Measurements from ENCODE around the gene KCNG1.

Gene KCNG1

DNA sequence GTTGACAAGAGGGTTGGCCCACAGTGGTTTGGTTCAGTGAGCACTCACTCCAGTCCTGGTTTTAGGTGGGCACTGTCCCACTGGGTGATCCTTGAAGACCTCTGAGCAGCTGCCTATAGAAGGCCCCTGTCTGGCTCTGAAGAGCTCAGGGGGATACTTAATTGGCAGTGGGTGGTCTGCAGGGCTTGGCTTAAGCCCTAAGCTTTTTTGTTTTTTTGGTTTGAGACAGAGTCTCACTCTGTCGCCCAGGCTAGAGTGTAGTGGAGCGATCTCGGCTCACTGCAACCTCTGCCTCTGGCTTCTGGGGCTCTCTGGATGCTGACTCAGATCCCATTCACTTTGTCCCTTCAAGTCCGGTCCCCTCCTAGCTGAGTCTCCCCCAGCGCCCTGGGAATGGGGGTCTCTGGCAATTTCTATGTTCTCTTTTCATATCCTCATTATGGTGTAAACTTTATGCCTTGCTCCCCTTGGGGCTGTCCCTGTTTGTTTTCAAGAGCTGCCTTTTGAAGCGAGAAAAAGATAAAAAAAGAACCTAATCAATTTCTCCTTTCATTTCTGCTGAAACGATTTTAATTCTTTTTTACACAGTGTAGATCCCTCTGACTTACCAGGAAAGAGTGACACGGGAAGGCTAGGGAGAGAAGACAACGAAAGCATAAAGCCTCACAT is 12.2 kb upstream of the KCNG1 start:
- no peak for DNase-seq

DNA sequence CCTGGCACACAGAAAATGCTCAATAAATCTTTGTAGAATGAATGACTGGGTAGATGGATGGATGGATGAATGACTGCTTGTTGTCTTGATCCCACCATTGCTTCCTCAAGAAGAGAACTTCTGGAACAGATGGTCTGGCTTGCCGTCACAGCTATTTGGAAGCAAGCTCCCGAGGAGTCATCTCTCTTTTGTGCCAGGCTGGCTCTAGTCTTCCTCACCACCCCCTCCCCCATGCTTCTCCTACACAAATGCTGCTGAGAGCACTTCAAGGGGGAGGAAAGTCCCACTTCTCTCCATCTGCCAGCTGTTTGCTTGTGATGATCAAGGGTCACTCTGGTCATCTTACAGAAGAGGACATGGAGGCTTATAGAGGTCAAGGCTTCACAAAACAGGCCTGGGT is 11.6 kb upstream of the KCNG1 start:
- no peak for DNase-seq

DNA sequence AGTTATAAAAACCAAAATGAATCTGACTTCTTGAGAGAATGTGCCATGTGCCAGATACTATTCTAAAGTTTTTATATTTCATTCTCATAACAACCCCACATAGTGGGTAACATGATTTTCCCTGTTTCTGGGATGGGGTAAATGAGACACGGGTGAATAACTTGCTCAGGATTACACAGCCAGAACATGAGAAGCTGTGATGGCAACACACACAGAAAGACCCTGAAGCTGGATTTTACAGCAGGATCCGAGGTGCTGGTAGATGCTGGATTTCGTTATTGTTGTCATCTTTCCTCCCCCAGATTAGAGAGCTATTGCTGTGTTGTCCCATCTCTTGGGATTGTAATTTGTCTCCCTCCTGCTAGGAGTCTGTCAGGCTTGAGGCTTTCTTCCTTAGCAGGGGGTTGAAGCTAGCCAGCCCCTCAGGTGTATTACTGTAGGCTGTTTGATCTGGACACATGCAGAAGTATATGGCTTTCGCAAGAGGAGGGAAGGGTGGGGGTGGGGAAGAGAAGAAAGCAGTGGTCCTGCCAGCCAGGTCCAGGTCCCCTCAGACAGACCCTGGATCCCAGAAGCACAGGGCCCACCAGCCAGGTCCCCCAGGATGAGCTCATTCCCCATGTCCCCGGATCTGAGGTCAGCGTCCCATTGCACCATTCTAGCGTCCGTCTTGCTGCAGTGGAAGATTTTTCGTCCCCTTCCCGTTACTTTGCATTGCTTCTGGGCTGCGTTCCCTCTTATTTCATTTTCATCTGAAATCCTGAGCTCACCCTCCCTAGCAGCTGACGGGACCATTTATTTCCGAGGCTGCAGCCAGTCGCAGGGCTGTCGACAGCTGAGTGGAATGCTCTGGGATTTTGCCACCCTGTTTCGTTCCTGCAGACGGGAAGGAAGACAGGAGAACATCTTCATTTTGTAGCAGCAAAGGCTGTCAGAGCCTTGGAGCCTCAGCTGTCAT is 7.3 kb upstream of the KCNG1 start:
- DNase-seq: no peak

DNA sequence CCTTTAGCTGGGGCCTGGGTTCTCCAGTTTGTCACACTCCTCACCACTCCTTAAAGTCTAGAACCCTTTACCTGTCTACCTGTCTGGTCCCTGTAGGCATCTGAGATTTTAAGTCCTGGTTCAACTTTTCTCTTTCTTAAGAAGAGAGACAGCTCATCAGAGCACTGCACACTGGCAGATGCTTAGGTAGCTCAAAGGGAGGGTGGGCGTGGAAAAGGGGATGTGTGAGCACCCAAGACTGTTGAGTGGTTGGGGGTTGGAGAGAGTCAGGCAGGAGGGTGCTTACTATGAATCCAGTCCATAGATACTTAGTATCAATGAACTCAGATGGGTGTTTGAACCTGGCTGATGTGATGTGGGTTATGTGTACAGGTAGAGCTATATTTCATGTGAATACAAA is 6.6 kb upstream of the KCNG1 start:
- DNase-seq: no peak

DNA sequence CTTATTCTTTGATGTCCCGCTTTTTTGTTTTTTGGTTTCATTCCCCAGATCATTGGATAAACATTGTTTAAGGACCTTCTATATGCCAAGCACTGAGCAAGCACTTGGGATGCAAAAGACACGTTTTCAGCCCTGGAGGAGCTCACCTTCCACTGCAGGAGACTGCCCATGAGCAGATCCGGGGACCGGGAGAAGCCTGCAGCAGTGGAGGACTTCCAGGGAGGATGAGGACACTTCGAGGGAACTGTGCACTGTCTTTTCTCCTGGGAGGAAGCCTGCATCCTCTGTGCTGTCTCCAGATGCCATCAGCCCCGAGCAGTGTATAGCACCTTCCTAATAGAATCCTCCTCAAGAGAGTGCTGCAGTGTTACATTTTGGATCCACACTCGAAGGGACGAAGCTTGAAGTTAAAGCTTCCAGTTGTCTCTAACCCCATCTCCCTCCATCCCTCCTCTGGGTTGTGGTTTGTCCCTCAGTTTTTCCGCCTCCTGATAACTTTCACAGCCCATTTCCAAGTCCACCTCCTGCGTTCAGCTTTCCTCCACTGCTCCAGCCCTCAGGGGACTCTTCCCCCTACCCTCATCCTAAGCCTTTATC is 5.8 kb upstream of the KCNG1 start:
- DNase-seq: no peak

DNA sequence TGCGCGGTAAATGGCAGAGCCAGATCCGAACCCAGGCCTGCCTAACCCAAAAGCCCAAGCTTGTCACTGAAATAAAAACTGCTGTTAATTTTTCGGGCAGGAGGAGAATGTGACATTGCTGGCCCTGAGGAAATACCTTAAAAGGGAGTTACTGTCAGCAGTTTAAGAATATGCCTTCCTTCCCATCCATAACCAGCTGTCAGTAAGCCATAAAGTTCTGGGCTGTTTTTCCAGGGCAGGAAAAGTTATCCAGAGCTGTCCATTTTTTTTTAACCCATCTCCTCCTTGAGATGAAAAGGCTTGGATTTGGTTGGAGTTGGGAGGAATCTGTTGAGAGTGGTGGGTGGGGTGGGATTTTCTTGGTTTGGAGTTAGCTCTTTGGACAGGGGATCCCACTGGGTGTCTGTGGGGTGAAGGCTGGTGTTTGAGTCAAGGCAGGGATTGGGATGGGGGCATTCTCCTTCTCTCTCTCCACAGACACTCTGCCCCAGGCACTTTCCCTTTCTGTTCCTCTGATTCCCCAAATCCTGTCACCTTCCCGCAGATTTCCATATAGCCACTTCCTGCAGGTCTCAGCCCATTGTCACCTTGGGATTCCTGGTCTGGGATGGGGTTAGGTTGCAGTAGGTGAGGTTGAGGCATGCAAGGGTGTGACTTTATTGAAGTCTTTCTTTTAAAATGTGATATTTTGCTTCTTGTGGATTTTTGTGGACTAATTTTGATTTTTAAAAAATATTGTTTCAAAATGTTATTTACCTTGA is 4.3 kb upstream of the KCNG1 start:
- no peak for DNase-seq

DNA sequence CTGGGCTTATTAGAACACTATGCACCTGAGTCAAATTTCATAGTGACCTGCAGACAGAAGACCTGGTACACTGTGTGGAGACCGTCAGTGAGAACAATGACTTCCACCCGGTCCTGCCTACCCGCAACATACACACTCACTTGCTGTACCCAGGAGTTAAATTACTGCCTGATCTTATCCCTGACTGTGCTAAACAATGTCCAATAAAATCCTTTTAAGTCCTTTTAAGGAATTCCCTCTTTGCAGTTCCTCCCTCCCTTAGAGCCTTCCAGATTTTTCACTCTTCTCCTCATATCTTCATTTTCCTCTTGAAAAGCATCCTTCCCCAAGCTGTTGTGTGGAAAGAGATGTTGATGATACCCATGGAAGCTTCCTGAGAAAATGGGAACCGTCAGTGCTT is 3.4 kb upstream of the KCNG1 start:
- DNase-seq: no peak

DNA sequence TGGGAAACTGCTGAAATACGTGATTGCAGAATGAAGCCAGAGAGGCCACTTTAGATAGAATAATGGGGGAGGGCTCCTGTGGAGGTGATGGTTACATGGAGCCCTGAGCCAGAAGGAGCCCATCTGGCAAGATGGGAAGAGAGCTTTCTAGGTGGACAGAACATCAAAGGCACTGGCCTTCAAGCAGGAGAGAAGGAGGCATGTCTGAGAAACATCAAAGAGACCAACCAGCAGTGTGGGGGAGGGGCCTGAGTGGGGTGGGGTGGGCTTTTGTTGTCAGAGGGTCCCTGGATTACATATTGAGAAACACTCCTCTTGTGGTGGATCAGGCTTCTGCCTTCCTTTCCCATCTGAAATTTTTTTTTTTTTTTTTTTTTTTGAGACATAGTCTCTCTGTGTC is 1.9 kb upstream of the KCNG1 start:
- DNase-seq: no peak

DNA sequence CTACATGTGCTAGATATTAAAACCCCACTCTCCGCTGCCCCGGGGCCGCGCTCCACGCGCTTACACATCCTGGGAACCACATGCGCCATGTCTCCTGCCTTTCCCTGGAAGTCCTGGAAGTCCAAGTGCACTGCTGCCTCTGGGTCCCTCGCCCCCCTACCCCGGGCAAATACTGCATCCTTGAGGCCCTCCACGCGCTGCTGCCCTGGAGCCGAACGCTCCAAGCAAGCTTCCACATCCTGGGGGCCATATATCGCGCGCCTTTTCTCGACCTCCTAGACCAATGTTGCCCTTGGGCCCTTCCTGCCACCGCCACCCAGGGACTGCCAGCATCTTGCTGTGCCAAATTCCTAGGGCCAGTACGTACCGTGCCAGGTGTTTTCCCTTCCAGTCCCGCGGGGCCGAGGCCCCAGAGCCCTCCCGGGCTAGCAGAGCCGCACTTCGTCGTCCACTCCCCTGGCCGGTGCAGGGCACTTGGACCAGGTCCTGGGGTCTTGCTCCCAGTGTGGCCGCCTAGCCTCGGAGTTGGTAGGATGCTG is 779 bp upstream of the KCNG1 start:
- DNase-seq: no peak

DNA sequence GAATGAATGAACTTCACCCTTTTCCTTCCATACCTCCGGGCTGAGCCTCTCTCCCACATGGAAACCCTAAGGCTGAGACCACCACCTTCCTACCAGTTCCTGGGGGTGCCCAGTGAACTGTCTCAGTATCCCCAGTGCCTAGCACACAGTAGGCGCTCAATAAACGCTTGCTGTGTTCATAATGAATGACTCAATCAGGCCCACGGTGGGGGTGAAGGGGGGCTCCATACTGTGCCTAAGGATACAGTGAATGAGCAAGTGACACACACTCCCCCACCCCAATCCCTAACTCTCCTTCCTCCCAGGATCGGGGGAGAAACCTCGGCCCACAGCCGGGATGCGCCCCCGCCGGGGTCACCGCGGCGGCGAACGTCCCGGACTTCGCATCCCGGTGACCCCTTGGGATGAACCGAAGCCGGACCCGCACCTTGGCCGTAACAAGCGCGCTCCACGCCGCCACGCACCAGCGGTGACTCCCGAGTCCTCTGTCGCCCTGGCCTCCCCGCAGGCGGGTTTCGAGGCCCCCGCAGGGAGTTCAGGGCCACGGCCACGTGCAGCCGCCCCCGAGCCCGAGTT is 592 bp downstream of the KCNG1 start:
- no peak for DNase-seq

DNA sequence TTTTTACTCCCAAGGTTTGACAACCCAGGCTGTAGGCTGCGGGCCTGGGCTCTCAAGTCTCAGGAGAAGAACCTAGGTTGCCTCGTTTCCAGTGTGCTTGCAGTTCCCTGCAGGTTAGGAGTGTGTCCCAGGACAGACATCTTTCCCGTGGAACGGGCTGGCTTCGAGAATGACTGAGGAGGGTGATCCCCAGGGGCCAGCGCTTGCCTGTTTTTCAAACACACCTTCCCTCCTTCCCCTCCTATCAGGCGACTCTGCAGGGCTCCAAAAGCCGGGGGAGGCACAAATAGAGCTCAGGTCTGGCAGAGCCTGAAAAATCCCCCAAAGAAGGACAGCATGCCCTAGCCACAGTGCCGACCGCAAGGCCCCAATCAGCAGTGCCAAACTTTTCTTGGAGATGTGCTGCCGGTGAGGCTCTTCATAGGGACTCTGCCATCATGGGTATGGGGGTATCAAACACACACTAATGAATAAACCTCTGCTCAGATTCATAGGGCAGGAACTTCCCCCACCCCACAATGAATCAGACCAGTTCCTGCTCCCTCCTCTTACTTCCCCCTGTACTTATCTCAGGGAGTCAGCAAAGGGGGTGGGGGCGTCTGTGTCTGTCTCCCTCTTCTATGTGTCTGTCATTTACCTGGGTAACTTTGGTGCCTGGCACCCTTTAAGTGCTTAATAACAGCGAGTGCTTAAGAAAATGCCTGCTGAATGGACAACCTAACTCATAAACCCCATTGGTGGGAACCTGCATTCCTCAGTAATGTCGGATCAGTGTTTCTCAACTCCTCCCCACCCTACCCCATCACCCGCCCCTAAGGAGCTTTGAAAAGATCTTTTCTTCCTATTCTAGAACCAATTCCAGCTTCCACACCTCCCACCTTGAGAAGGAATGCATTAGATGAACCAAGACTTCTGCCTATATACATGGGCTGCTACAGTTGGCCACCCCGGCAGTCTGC is 1.6 kb downstream of the KCNG1 start:
- no peak for DNase-seq

DNA sequence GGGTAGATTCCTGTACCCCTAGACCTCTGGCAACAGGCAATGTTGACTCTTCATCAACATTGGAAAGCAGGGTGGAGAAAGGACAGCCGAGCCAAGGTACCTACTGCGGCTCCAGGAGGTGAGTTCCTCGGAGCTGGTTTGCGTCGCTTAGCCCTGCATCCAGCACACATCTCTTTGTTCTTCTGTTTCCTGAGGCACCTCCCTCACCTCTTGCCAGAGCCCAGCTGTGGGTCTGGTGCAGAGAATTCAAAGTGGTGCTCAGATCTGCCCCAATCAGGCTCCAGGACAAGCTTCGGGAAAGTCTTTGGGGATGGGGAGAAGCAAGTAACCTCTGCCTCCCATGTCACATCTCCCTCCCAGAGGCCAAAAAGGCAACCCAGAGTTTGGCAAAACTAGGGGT is 2.2 kb downstream of the KCNG1 start:
- no peak for DNase-seq

DNA sequence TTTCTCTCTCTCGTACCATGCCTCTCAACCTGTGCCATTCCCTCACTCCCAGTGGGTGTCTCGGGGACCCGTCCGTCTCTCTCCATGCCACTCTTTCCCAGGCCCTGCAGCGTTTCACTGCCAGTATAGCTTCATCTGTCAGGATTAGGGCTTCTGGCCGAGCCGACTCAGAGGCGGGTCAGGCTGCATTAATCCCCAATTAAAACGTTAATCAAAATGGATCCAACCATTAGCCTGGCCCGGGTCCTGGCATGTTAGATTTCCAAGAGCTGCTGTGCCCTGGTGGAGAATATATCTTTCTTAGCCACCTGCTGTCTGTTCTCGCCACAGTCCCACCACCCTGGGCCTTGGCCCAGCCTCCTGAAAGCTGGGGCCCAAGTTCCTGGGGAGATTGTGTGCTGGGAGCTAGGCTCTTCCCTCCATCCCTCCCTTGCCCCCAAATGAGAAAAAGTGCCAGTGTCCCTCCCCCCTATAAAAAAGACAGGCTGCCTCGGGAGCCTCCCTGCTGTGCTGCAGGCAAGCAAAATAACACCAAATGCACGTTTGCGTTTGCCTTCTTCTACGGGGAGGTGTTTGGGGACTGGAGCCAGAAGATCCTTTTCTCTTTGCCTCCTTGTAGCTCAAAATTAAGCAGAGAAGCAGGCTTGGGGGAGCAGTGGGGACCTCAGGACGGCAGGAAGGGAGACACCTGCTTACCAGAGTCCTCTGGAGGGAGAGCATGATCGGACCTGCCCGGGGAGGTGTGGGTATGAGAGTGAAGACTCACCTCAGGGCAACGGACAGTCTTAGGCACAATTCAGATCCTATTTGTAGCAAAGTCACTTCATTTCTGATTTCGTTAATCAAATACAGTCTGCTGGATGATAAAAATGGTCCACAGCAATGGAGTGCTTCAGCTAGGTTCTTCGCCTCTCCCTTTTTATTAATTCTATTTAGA is 3.0 kb downstream of the KCNG1 start:
- no peak for DNase-seq

DNA sequence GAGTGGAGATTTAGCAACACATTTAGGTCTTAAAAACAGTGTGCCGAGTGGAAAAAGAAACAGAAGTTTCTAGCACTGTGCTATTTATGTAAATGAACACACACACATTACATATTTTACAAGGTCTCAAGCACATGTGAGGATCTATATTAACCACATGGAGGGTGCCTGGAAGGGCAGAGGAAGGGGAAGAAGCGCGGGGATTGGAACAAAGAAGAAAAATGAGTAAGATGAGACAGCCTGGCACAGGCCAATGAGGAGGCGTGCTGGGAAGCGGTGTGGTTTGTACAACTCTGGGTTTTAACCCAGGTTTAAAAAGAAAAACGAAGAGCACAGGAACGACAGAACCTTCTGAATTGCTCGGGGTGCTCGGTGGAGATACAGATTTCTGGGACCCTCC is 5.7 kb downstream of the KCNG1 start:
- no peak for DNase-seq

DNA sequence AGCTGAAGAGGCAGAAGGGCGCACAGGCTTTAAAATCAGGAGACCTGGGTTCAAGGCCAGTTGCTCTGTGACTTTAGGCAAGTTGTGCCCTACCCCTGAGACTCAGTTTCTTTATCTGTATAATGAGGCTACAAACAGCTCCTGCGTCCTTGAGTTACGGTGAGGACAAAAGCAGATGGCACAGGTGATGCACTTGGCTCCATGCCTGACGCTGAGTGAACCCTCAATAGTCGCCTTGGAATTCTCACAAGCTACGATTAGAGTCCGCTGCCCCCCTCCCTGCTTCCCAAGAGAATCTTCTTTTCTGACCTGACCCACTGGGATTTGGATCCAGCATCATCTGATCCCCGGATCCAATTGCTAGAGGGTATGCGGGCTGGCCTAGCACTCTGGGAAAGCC is 6.4 kb downstream of the KCNG1 start:
- no peak for DNase-seq

DNA sequence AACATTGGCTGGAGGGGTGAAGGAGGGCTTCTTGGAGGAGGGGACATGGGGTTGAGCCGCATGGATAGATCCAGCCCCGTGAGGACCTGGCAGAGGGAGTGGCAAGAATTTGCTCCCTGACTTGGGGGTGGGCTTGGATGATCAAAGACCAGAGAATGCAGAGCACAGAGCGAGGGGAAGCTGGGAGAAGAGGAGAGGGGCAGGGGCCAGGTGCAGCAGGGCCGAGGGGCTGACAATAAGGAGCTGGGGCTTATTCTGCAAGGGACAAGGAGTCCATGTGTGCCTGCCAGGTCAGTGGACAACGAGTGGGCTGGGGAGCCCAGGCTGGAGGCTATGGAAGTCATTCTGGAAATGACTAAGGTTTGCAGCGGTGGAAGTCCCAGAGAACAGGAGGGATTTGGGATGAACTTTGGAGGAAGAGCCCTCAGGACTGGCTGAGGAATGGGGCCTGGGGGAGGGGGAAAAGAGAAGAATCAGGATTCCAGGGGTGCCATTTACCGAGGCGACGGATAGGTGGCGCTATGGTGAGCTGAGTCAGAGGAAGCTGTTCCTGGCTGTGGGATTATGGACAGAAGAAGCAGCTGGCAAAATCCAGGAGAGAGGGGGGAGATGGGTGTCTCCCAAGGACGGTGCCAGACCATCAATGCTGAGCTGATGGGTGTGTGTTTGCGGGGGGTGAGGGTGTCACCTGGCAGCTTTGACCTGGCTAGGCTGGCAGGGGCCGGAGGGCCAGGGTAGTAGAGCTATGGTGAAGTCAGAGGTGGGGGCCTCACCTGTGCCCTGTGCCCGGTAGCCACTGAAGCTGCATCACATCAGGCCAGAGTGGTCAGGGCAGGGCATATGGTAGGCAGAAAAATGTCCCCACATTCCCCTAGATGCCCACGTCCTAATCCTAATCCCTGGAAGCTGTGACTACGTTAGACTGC is 7.8 kb downstream of the KCNG1 start:
- DNase-seq: peak; percentile 38

DNA sequence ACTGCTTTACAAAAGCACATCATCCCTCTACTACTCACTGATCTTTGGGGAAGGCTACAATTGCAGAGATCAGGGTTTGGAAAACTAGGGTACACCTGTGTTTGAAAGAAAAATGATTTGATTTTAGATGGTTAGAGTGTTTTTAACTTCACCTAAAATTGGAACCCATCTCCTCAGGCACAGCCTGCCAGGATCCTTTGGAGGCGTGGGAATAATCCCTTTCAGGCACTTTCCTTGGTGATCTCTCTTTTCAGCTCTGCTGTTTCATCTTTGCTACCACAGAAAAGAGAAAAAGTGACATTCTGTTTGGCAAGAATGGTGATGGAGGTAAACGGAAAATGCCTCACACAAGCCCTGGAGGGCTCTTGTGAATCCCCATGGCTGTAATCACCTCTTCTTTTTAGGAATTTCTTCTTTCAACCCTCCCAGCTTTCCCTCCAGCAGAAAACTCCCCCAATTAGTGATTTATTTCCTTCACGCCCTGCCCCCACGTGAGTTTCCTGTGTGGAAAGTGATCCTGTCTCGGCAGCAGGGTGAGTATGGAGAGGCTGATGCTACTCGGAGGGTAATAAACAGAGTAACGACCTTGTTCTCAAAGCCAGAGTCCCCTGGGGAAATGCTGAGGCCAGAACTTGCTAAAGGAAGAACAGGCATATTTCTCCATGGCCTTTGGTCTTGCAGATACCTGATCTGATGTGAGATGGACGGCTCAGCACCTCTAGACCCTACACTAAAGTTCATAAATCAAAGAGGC is 9.2 kb downstream of the KCNG1 start:
- DNase-seq: no peak

DNA sequence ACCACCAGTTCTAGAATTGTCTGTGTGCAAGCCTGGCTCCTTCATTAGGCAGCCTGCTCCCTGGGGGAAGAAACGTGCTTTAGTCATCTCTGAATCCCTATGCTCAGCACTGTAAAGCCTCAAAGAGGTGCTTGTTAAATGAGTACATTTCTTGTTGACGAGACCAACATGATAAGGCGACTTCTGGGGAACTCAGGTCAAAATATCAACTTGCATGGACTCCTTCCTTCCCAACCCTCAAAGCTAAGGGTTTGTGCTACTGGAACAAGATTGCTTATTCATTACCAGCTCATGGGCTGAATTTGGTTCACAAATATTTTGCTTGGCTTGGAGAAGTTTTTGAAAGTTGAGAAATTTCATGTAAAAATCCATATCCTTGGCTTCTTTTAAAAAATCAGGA is 10.6 kb downstream of the KCNG1 start:
- DNase-seq: no peak
